ENCODE data around the gene GBP1. TPM values are rescaled to one million over a fixed set of nuclear protein-coding genes. Genes with fewer than 3 reads are reported as not detected.
"Not testable (repeated sequence)": the region's sequence is repeated elsewhere in the genome, so short reads cannot be mapped to it uniquely, and the experiment has no call there.

The GBP1 gene
- total and polyA plus RNA-seq, 8 donors = 38.7 to 64.3 (median 44.7) TPM

- no peaks in the 10 kb centered on the region for H3K9me3 ChIP-seq
- H3K4me1 ChIP-seq = no peaks in the 10 kb centered on the region
- DNase-seq (no peak), ATAC-seq (no peak)
- no peaks in the 10 kb centered on the region for H3K27me3 ChIP-seq
- no peak overlapping the region for H3K4me3 ChIP-seq
- no peak for TF ChIP-seq CTCF (IDR thresholded peaks at IDR 0.05)
- intact Hi-C loops (cut with DNase I) = loop anchor here in 1 of 2 donors (10.0 kb wide), 1 partner anchor 265 kb away; no protein-coding TSS in a partner anchor
- H3K36me3 ChIP-seq = no peaks in the 10 kb centered on the region
- no peak overlapping the region for H3K27ac ChIP-seq
These were observed 25.0 kb upstream of the GBP1 start for GRCh38 chr1:89089962-89090361.

GRCh38 chr1:89088572-89088971 lies 23.6 kb upstream of the GBP1 start:
- no peak for TF ChIP-seq CTCF (IDR thresholded peaks at IDR 0.05)
- H3K4me1 ChIP-seq = no peaks in the 10 kb centered on the region
- intact Hi-C loops (cut with DNase I) = no loop called here
- H3K27me3 ChIP-seq = no peaks in the 10 kb centered on the region
- H3K4me3 ChIP-seq = no peak overlapping the region
- H3K9me3 ChIP-seq = no peaks in the 10 kb centered on the region
- no peak overlapping the region for H3K27ac ChIP-seq
- ATAC-seq = no peak
- DNase-seq = peak in 1 of 4 donors; percentile 28
- H3K36me3 ChIP-seq = no peaks in the 10 kb centered on the region

GRCh38 chr1:89087241-89087640 lies 22.2 kb upstream of the GBP1 start:
- no peaks in the 10 kb centered on the region for H3K36me3 ChIP-seq
- ATAC-seq (no peak), DNase-seq (no peak)

GRCh38 chr1:89085781-89086180 lies 20.8 kb upstream of the GBP1 start:
- Histone ChIP-seq H3K36me3 (no peaks in the 10 kb centered on the region), H3K9me3 (no peaks in the 10 kb centered on the region), H3K27me3 (no peaks in the 10 kb centered on the region), H3K27ac (no peak overlapping the region), H3K4me3 (no peak overlapping the region), H3K4me1 (peaks cover 0 to 8% of the 10 kb centered on the region in 2 donors)
- ATAC-seq (peak; percentile 75), DNase-seq (peak in 2 of 4 donors; percentile 19 to 60)
- peak; percentile 48 to 79 for TF ChIP-seq CTCF (IDR thresholded peaks at IDR 0.05)
- intact Hi-C loops (cut with DNase I) = no loop called here

More at GRCh38 chr1:89087241-89087640, 22.2 kb upstream of the GBP1 start:
- Histone ChIP-seq H3K9me3 (no peaks in the 10 kb centered on the region), H3K4me1 (no peaks in the 10 kb centered on the region), H3K27ac (no peak overlapping the region), H3K4me3 (no peak overlapping the region), H3K27me3 (no peaks in the 10 kb centered on the region)
- intact Hi-C loops (cut with DNase I) = no loop called here
- no peak for TF ChIP-seq CTCF (IDR thresholded peaks at IDR 0.05)

GRCh38 chr1:89081005-89081404 lies 16.0 kb upstream of the GBP1 start:
- intact Hi-C loops (cut with DNase I) = no loop called here
- Histone ChIP-seq H3K27me3 (no peaks in the 10 kb centered on the region), H3K4me1 (peaks cover 0 to 9% of the 10 kb centered on the region in 2 donors), H3K9me3 (peaks cover 0 to 8% of the 10 kb centered on the region in 2 donors), H3K27ac (peak overlapping the region in 1 of 2 donors; percentile 19), H3K36me3 (no peaks in the 10 kb centered on the region), H3K4me3 (no peak overlapping the region)
- DNase-seq (no peak), ATAC-seq (no peak)
- no peak for TF ChIP-seq CTCF (IDR thresholded peaks at IDR 0.05)

- H3K4me3 ChIP-seq; H3K36me3 ChIP-seq; DNase-seq; H3K4me1 ChIP-seq; H3K27ac ChIP-seq; intact Hi-C loops (cut with DNase I); ATAC-seq; H3K27me3 ChIP-seq; H3K9me3 ChIP-seq: not testable (repeated sequence)
These were observed 15.1 kb upstream of the GBP1 start for GRCh38 chr1:89080068-89080467.

- H3K4me1 ChIP-seq; H3K27me3 ChIP-seq; intact Hi-C loops (cut with DNase I); H3K4me3 ChIP-seq; ATAC-seq; H3K9me3 ChIP-seq; H3K27ac ChIP-seq; H3K36me3 ChIP-seq: not testable (repeated sequence)
- peak in 1 of 4 donors; percentile 10 for DNase-seq
These were observed 7.6 kb upstream of the GBP1 start for GRCh38 chr1:89072466-89073065.

All from left lung (tissue), 10 donors.